MG63 (cell line): ENCODE measurements around the gene UBXN4. TPM values are rescaled to one million over a fixed set of nuclear protein-coding genes. Genes with fewer than 3 reads are reported as not detected.
"Not testable (repeated sequence)": the region's sequence is repeated elsewhere in the genome, so short reads cannot be mapped to it uniquely, and the experiment has no call there.

Experiments
- DNase-seq: peaks from one replicate; pipeline ENCODE4 v3.0.0-alpha.2; 2020
- H3K27me3 ChIP-seq: fragments of 250-450 bp; sonication (Bioruptor Pico); 2 replicates; pipeline ENCODE4 v1.5.1; 2020; ENCODE audit warnings: mild to moderate bottlenecking, moderate library complexity
- H3K36me3 ChIP-seq: fragments of 250-450 bp; sonication (Bioruptor Pico); 2 replicates; pipeline ENCODE4 v1.5.1; 2020; ENCODE audit warnings: mild to moderate bottlenecking, moderate library complexity
- H3K4me3 ChIP-seq: fragments of 250-450 bp; sonication (Bioruptor Pico); 2 replicates; pipeline ENCODE4 v1.5.1; 2020; ENCODE audit warnings: mild to moderate bottlenecking, moderate library complexity
- H3K9me3 ChIP-seq: fragments of 250-450 bp; sonication (Bioruptor Pico); 2 replicates; pipeline ENCODE4 v1.5.1; 2020; ENCODE audit warnings: mild to moderate bottlenecking, moderate library complexity
- total RNA-seq: library from RNA; depleted of rRNA; stranded (reverse); fragments of >200 nt; shearing (Covaris generic); gene quantifications from 2 replicates; pipeline ENCODE4 v1.2.3, GENCODE V29; 2014; ENCODE audit warnings: low replicate concordance; rRNA removed

The UBXN4 gene
- 46.3 and 63.0 TPM in 2 replicates for total RNA-seq

GRCh38 chr2:135741395-135742324 is at the start of gene UBXN4:
UBXN4 (plus strand) TSS chr2:135741855; CDS start chr2:135741930, 75 bp downstream.
- Histone ChIP-seq H3K27me3 (no peaks in the 10 kb centered on the region), H3K9me3 (0 out of 2 replicates have a peak, but pooled peaks cover 3% of the 10 kb centered on the region), H3K36me3 (peaks cover 19% of the 10 kb centered on the region), H3K4me3 (peak within 1 kb of the TSS; percentile 89)
- DNase-seq = peak; percentile 99

DNA sequence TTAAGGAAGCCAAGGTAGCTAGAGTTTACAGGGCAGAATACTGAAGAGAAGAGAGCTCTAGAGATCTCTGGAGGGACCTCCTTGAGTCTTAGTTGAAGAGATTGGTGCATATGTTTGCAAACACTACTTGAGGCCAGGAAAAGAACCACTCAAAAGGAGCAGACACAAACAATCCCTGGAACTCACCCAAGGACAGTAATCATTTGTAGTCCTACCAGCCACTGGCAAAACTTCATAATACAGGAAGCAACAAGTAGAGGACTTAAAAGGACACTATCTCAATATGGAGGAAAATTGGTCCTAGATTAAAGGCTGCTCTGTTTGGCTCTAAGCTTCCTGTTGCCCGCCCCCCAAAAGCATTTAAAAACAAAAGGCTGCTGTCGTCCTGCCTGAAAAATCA is 46.9 kb upstream of the UBXN4 start:
- no peak for DNase-seq
- Histone ChIP-seq H3K9me3 (no peaks in the 10 kb centered on the region), H3K4me3 (no peak overlapping the region), H3K27me3 (no peaks in the 10 kb centered on the region), H3K36me3 (peaks cover 10% of the 10 kb centered on the region; the same call in 1 of the 2 replicates)

GRCh38 chr2:135698838-135699237 is 42.8 kb upstream of the UBXN4 start:
- Histone ChIP-seq H3K36me3 (peaks cover 10% of the 10 kb centered on the region; the same call in 1 of the 2 replicates), H3K9me3 (no peaks in the 10 kb centered on the region), H3K4me3 (no peak overlapping the region), H3K27me3 (no peaks in the 10 kb centered on the region)
- DNase-seq = no peak

- H3K36me3 ChIP-seq = peaks cover 5% of the 10 kb centered on the region; the same call in 1 of the 2 replicates
- no peaks in the 10 kb centered on the region for H3K9me3 ChIP-seq
- no peak overlapping the region for H3K4me3 ChIP-seq
- no peaks in the 10 kb centered on the region for H3K27me3 ChIP-seq
- peak; percentile 66 for DNase-seq
Measured at GRCh38 chr2:135701442-135701841, 40.2 kb upstream of the UBXN4 start.

GRCh38 chr2:135703300-135703699 is 38.4 kb upstream of the UBXN4 start:
- H3K4me3 ChIP-seq = no peak overlapping the region
- no peak for DNase-seq
- H3K9me3 ChIP-seq = no peaks in the 10 kb centered on the region
- no peaks in the 10 kb centered on the region for H3K27me3 ChIP-seq
- H3K36me3 ChIP-seq = no peaks in the 10 kb centered on the region

DNA sequence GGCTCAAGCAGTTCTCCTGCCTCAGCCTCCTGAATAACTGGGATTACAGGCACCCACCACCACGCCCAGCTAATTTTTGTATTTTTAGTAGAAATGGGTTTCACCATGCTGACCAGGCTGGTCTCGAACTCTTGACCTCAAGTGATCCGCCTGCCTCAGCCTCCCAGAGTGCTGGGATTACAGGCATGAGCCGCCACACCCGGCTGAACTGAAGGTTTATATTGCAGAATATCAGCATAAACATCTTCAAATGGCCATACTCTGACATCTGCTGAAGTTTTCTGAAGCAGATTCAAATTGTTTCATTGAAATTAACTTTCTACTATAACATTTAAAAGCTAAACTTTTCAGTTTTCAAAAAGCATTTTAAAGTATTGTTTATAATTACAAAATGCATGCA is 37.6 kb upstream of the UBXN4 start:
- not testable (repeated sequence) for H3K4me3 ChIP-seq, H3K27me3 ChIP-seq, H3K36me3 ChIP-seq, DNase-seq, H3K9me3 ChIP-seq

- Histone ChIP-seq H3K4me3 (no peak overlapping the region), H3K27me3 (no peaks in the 10 kb centered on the region), H3K36me3 (peaks cover 11% of the 10 kb centered on the region), H3K9me3 (no peaks in the 10 kb centered on the region)
- no peak for DNase-seq
Measured at GRCh38 chr2:135708159-135708558, 33.5 kb upstream of the UBXN4 start.

DNA sequence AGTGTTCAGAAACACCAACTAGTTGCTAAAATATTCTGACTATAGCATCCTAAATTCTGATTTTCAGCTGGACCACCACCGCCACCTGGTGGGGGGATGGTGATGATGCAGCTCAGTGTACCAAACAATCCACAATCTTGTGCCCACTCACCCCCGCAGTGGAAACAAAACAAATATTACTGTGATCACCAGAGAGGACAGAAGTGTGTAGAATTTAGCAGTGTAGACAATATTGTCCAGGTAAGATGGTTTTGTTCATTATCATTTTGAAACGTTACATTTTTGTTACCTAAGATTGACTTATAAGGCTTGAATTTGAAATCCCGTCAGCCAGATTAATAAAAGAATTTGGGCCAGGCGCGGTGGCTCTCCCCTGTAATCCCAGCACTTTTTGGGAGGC is 31.7 kb upstream of the UBXN4 start:
- no peak overlapping the region for H3K4me3 ChIP-seq
- H3K9me3 ChIP-seq = no peaks in the 10 kb centered on the region
- no peaks in the 10 kb centered on the region for H3K27me3 ChIP-seq
- peak; percentile 28 for DNase-seq
- H3K36me3 ChIP-seq = peaks cover 11% of the 10 kb centered on the region

DNA sequence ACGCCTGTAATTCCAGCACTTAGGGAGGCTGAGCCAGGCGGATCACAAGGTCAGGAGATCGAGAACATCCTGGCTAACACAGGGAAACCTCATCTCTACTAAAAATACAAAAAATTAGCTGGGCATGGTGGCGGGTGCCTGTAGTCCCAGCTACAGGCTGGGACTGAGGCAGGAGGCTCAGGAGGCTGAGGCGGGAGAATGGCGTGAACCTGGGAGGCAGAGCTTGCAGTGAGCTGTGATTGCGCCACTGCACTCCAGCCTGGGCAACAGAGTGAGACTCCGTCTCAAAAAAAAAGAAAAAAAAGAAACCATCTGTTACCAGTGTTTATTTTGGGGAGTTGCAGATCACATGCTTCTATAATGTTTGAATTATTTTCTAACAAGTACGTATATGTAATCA is 26.6 kb upstream of the UBXN4 start:
- H3K9me3 ChIP-seq, H3K27me3 ChIP-seq, DNase-seq, H3K4me3 ChIP-seq: not testable (repeated sequence)
- peaks cover 20% of the 10 kb centered on the region for H3K36me3 ChIP-seq

DNA sequence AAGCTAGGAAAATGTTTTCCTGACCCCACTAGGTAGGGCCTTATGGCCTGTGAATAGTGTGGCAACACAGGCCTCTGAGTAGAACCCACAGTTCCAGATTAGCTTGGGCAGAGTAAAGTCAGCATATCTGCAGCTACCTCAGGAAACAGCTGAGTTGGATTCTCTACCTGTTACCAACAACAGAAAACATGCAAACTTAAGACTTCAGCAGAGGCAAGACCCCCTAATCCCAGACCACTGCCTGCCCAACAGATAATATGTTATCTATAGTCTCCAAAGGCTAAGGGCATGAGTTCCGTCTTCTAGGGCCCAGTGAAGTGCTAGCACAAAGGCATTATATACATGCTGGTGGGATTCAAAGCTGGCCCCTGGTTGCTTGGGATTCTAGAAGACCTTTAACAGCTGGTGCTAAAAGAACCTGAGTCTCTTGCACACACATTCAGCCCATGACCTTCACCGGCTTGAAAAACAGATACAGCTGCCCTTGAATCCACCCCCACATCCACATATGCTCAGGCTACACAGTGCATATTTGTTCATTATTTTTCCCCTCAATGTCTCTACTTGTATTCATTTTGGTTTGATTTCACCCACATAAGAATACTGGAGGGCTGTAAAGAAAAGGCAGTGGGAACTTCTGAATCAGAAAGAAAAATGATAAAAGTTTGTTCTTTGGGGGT is 13.5 kb upstream of the UBXN4 start:
- DNase-seq = no peak
- Histone ChIP-seq H3K4me3 (no peak overlapping the region), H3K36me3 (peaks cover 5% of the 10 kb centered on the region; the same call in 1 of the 2 replicates), H3K9me3 (no peaks in the 10 kb centered on the region), H3K27me3 (no peaks in the 10 kb centered on the region)

DNA sequence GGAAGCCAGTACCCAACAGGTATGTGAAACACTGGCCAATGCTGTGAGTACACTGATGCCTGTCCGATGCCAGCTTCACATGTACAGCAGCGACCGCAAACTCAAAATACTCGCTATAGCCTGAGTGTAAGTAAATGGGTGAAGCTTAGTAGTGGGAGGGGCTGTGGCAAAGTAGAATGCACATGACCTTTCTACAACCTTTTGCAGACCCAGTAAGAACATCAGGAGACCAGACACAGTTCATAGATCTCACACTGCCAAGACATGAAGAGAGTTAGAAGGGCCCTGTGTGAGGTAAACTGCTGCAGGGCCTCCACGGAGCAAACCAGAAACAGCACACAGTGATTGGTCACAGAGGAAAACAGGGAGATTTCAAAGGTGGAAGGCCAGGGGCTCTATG is 9.1 kb upstream of the UBXN4 start:
- no peak for DNase-seq
- Histone ChIP-seq H3K27me3 (no peaks in the 10 kb centered on the region), H3K36me3 (no peaks in the 10 kb centered on the region), H3K4me3 (no peak overlapping the region), H3K9me3 (no peaks in the 10 kb centered on the region)

- Histone ChIP-seq H3K4me3 (no peak overlapping the region), H3K9me3 (no peaks in the 10 kb centered on the region), H3K27me3 (no peaks in the 10 kb centered on the region), H3K36me3 (no peaks in the 10 kb centered on the region)
- DNase-seq = no peak
Measured at GRCh38 chr2:135733045-135733444, 8.6 kb upstream of the UBXN4 start.

DNA sequence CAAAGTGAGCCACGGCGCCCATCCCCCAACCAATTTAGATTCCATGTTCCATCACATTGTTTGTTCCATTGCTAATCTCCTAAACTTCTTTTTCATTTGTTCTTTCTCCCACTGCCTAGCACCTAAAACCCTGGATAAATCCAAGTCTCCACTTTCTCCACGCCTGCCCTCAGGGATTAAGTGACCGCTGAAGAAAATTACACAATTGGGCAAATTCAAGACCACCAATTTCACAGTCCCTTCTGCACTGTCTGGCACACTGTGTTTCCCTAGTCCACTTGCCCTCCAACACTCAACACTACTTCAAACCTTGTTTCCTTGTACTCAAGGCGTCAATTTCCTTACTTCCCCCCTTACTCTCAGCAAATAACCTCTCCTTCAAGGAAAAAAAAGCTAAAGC is 5.1 kb upstream of the UBXN4 start:
- DNase-seq = no peak
- no peaks in the 10 kb centered on the region for H3K36me3 ChIP-seq

DNA sequence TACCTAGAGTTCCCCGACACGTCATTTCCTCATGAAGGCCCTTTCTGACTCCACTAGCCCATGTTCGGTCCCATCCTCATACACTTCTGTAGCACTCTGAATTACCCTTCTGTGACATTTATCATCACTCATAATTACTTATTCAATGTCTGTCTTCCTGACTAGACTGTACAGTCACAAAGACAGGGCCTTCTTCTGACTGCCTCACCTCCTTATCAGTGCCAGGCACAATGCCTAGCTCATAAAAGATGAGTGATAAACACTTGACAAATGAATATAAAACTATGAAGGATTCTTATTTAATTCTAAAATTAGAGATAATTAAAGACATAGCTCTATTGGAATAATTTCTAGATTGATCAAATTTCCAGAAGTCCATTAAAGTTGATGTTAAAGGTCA is 1.4 kb upstream of the UBXN4 start:
- no peak for DNase-seq
- peaks cover 14% of the 10 kb centered on the region for H3K36me3 ChIP-seq
- H3K27me3 ChIP-seq = no peaks in the 10 kb centered on the region
- H3K4me3 ChIP-seq = no peak overlapping the region
- H3K9me3 ChIP-seq = 0 out of 2 replicates have a peak, but pooled peaks cover 3% of the 10 kb centered on the region

More for the DNA sequence above, 5.1 kb upstream of the UBXN4 start:
- Histone ChIP-seq H3K4me3 (no peak overlapping the region), H3K9me3 (0 out of 2 replicates have a peak, but pooled peaks cover 3% of the 10 kb centered on the region), H3K27me3 (no peaks in the 10 kb centered on the region)

DNA sequence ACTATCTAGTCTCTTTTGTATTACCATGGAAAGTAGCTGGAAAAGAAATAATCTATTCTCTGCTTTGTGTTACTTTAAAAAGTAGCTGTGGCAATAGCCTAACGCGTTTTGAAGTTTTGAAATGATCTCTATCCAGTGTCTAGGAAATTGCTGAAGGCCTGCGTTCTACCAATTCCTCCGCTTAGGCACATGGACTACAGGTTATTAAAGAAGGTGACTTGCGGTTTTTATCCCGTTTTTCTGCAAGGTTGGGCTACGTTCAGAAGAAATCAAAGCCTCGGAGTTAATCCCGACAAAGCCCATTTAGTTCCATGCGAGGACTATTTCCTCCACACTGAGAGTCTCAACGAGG is 636 bp upstream of the UBXN4 start:
- Histone ChIP-seq H3K27me3 (no peaks in the 10 kb centered on the region), H3K9me3 (0 out of 2 replicates have a peak, but pooled peaks cover 3% of the 10 kb centered on the region), H3K4me3 (peak overlapping the region; percentile 89; the same call in 1 of the 2 replicates), H3K36me3 (peaks cover 17% of the 10 kb centered on the region)
- no peak for DNase-seq

- Histone ChIP-seq H3K36me3 (peaks cover 19% of the 10 kb centered on the region), H3K4me3 (peak overlapping the region; percentile 89), H3K9me3 (0 out of 2 replicates have a peak, but pooled peaks cover 3% of the 10 kb centered on the region), H3K27me3 (no peaks in the 10 kb centered on the region)
- peak; percentile 25 for DNase-seq
Measured at GRCh38 chr2:135742325-135742757, 686 bp downstream of the UBXN4 start.

DNA sequence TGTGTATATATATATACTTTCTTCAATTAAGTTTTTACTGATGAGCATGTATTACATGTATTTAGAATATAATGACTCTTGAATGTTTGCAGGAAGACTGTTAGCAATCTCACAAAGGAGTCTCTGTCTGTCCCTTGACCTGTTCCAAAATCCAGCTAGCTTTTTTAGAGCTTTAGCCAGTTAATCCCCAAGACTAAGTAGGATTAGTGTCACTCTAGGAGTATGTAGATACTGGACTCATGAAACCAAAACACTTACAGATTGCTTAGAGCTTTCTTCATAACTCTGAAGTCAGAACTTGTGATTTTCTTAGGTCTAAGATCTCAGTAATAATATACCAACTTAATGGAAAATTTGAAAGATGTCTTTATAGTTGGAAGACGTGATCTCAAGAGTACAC is 2.2 kb downstream of the UBXN4 start:
- Histone ChIP-seq H3K9me3 (0 out of 2 replicates have a peak, but pooled peaks cover 3% of the 10 kb centered on the region), H3K36me3 (peaks cover 30% of the 10 kb centered on the region), H3K4me3 (peak overlapping the region; percentile 89), H3K27me3 (no peaks in the 10 kb centered on the region)
- no peak for DNase-seq
